ENCODE results near the gene PTPN21. TPM values are rescaled to one million over a fixed set of nuclear protein-coding genes. Genes with fewer than 3 reads are reported as not detected.

The PTPN21 gene
- total and polyA plus RNA-seq, 2 of the 13 experiments (the other 11 are each of a cell fraction or from before 2014, with no cell fraction given): 2.0 to 3.7 TPM

- TF ChIP-seq CREBL2 (CRISPR knock-in tag; IDR thresholded peaks at IDR 0.05; ENCODE audit: borderline replicate concordance): no peak; the same call in 1 of the 2 replicates
- TF ChIP-seq ZNF674 (CRISPR knock-in tag; IDR thresholded peaks at IDR 0.05; ENCODE audit: low read depth): peak; percentile 91
- TF ChIP-seq IKZF5 (CRISPR knock-in tag; IDR thresholded peaks at IDR 0.05): 0 out of 2 replicates have a peak, but pooled peaks have one; percentile 34
- TF ChIP-seq ZNF414 (CRISPR knock-in tag; IDR thresholded peaks at IDR 0.05): peak; percentile 79; the same call in 1 of the 2 replicates
- TF ChIP-seq CAMTA2 (CRISPR knock-in tag; IDR thresholded peaks at IDR 0.05; ENCODE audit: borderline replicate concordance): peak; percentile 92
- no peak for TF ChIP-seq ZNF597 (CRISPR knock-in tag; IDR thresholded peaks at IDR 0.05)
- TF ChIP-seq ZBTB37 (CRISPR knock-in tag; IDR thresholded peaks at IDR 0.05): no peak
- TF ChIP-seq STAG1 (CRISPR knock-in tag; IDR thresholded peaks at IDR 0.05): no peak; the same call in 1 of the 2 replicates
- peak; percentile 84 for TF ChIP-seq TBX2 (CRISPR knock-in tag; IDR thresholded peaks at IDR 0.05; ENCODE audit: borderline replicate concordance)
- TF ChIP-seq ZNF225 (CRISPR knock-in tag; IDR thresholded peaks at IDR 0.05): peak; percentile 99
- peak; percentile 81 for TF ChIP-seq SAP130 (CRISPR knock-in tag; IDR thresholded peaks at IDR 0.05; ENCODE audit: low read depth)
- TF ChIP-seq PREB (CRISPR knock-in tag; IDR thresholded peaks at IDR 0.05): 0 out of 2 replicates have a peak, but pooled peaks have one; percentile 80
- TF ChIP-seq ZNF567 (CRISPR knock-in tag; IDR thresholded peaks at IDR 0.05; ENCODE audit: borderline replicate concordance): peak; percentile 35; the same call in 1 of the 2 replicates
- TF ChIP-seq FOXK1 (CRISPR knock-in tag; IDR thresholded peaks at IDR 0.05; ENCODE audit: borderline replicate concordance, low read depth): peak; percentile 17; the same call in 1 of the 2 replicates
- TF ChIP-seq MAFF (IDR thresholded peaks at IDR 0.05; ENCODE audit: low read depth, low read length): no peak
- peak; percentile 41; the same call in 1 of the 2 replicates for TF ChIP-seq FOXP4 (CRISPR knock-in tag; IDR thresholded peaks at IDR 0.05)
- TF ChIP-seq ELF3 (CRISPR knock-in tag; IDR thresholded peaks at IDR 0.05): peak; percentile 34; the same call in 1 of the 2 replicates
- no peak for TF ChIP-seq SRF (IDR thresholded peaks at IDR 0.05; ENCODE audit: low read depth, low read length)
Measured at GRCh38 chr14:88562831-88563686, 8.3 kb upstream of the PTPN21 start, which contains the start of gene ZC3H14 (continued).
